Ovary (tissue), 9 donors: ENCODE data around the gene GTSF1L. TPM values are rescaled to one million over a fixed set of nuclear protein-coding genes. Genes with fewer than 3 reads are reported as not detected.

Experiments
- DNase-seq, 5 donors: peaks; one replicate each; pipeline ENCODE4 v3.0.0-alpha.2; 2019 to 2020
- H3K27ac ChIP-seq, 2 donors: fragments of 200-600 bp; one replicate each; pipeline versions ENCODE4 v1.5.1 to v1.8.0; 2019 to 2022
- H3K27me3 ChIP-seq: fragments of 200-600 bp; one replicate; pipeline ENCODE4 v1.8.0; 2022
- H3K36me3 ChIP-seq: fragments of 200-600 bp; sonication (generic); one replicate; pipeline ENCODE4 v1.5.1; 2019
- H3K4me1 ChIP-seq: one replicate; pipeline ENCODE4 v1.8.1; 2013; ENCODE audit warnings: mild to moderate bottlenecking, moderate library complexity; ENCODE audit not compliant: insufficient read depth
- H3K4me3 ChIP-seq: fragments of 200-600 bp; sonication (generic); one replicate; pipeline ENCODE4 v1.5.1; 2017
- H3K9me3 ChIP-seq, 2 donors: fragments of 200-600 bp in 1 of 2; sonication (generic) in 1 of 2; one replicate each; pipeline versions ENCODE4 v1.5.1 to v1.8.1; 2013 to 2019; ENCODE audit warnings: mild to moderate bottlenecking in 1 of 2, moderate library complexity in 1 of 2
- EP300 ChIP-seq: sonication (generic); formaldehyde crosslinking; IDR thresholded peaks from one replicate; pipeline ENCODE4 v1.6.1; 2017; ENCODE audit warnings: antibody characterized with exemption
- POLR2A ChIP-seq: fragments of 450-650 bp; IDR thresholded peaks from one replicate; pipeline ENCODE4 v1.6.1; 2017; ENCODE audit warnings: antibody characterized with exemption, mild to moderate bottlenecking, moderate library complexity
- WGBS, 3 donors: extraction: QIAGEN DNeasy Blood & Tissue Kit in 1 of 3; methylation state at CpG; one replicate each; pipeline versions ENCODE4 v1.1.5 to v1.1.7; 2013 to 2017; 5-methylcytosine and 5-hydroxymethylcytosine counted together
- intact Hi-C, 4 donors: fragments of 100-400 bp; cut with DNase I; formaldehyde crosslinking; loops; one replicate each; pipeline versions ENCODE4 v1.11.0 to v1.15.1; 2022 to 2023
- polyA plus RNA-seq, 2 donors: library from polyadenylated mRNA; stranded (reverse); fragments of 200-250 nt in 1 of 2; fragments of 350-450 nt in 1 of 2; fragmentation: Illumina TruSeq in 1 of 2; extraction: RNeasy Lipid Tissue Mini Kit (QIAGEN cat#74804) in 1 of 2; gene quantifications; one replicate each; pipeline ENCODE4 v1.2.3, GENCODE V29; 2013 to 2014
- total RNA-seq, 7 donors: library from RNA; depleted of rRNA in 2 of 7; stranded (reverse); fragments of >200 nt in 2 of 7; fragmentation: NEBNext Ultra II Directional in 3 of 7; extraction: Animal tissue kit (Norgen Biotek cat#: 25700) in 3 of 7; gene quantifications; one replicate each; pipeline versions ENCODE4 v1.1.0 to v1.2.4, GENCODE V29; 2016 to 2023
- TF ChIP-seq, protein P1 (sequence below), 3 donors: fragments of 450-650 bp in 2 of 3; fragments of 200-600 bp in 1 of 3; IDR thresholded peaks; one replicate each; pipeline versions ENCODE4 v1.5.1 to v1.8.0; 2016 to 2022; ENCODE audit warnings: antibody characterized with exemption in 3 of 3, mild to moderate bottlenecking in 1 of 3
- donor health status: DM: no; HTN: no; CAD: no; lungs with moderate emphysema.
- donor health status: DM: no; HTN: no; CAD: no.
- donor health status: Bipolar disorder and iron deficiency.
- donor health status: DM: yes; HTN: yes; CAD: no.
- donor health status: DM: no; HTN: no; CAD: no.
- donor health status: DM: yes; HTN: yes; CAD: no.

Gene GTSF1L
- total and polyA plus RNA-seq, 9 donors = not detected

DNA sequence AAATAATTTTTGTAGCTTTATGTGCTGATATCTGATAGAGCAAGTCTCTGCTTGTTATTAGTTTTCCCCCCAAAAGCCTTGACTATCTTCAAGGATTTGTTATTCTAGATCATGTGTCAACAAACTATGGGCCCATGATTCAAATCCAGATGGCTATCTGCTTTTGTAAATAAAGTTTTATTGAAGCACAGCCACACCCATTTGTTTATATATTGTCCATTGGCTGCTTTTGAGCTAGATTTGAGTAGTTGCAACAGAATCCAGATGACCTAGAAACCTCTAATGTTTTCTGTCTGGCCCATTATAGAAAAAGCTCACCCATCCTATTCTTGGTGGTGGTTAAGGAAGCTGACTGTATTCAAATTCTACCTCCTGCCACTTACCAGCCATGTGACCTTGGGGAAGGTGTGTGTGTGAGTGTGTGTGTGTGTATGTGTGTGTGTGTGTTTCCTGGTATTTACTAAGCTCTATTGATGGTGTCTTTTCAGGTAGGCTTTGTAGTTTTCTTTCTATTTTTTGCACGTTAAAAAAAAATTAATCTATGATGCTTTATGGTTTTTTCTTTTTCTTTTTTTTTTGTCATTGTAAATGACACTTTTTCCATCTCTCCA is 1.3 kb upstream of the GTSF1L start:
- intact Hi-C loops = no loop called here
- no peak for DNase-seq
- H3K4me1 ChIP-seq = no peaks in the 10 kb centered on the region
- TF ChIP-seq EP300 = no peak
- no peak for TF ChIP-seq POLR2A
- TF ChIP-seq, protein P1, sequence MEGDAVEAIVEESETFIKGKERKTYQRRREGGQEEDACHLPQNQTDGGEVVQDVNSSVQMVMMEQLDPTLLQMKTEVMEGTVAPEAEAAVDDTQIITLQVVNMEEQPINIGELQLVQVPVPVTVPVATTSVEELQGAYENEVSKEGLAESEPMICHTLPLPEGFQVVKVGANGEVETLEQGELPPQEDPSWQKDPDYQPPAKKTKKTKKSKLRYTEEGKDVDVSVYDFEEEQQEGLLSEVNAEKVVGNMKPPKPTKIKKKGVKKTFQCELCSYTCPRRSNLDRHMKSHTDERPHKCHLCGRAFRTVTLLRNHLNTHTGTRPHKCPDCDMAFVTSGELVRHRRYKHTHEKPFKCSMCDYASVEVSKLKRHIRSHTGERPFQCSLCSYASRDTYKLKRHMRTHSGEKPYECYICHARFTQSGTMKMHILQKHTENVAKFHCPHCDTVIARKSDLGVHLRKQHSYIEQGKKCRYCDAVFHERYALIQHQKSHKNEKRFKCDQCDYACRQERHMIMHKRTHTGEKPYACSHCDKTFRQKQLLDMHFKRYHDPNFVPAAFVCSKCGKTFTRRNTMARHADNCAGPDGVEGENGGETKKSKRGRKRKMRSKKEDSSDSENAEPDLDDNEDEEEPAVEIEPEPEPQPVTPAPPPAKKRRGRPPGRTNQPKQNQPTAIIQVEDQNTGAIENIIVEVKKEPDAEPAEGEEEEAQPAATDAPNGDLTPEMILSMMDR (IDR thresholded peaks at IDR 0.05) = no peak
- no peaks in the 10 kb centered on the region for H3K27me3 ChIP-seq
- H3K36me3 ChIP-seq = no peaks in the 10 kb centered on the region
- H3K9me3 ChIP-seq = peaks cover 0 to 4% of the 10 kb centered on the region in 2 donors
- H3K27ac ChIP-seq = no peak overlapping the region
- 85 to 93% (median 90%) methylated on average over 1 of the region's 1 CpG for WGBS, 3 donors
- H3K4me3 ChIP-seq = no peak overlapping the region

DNA sequence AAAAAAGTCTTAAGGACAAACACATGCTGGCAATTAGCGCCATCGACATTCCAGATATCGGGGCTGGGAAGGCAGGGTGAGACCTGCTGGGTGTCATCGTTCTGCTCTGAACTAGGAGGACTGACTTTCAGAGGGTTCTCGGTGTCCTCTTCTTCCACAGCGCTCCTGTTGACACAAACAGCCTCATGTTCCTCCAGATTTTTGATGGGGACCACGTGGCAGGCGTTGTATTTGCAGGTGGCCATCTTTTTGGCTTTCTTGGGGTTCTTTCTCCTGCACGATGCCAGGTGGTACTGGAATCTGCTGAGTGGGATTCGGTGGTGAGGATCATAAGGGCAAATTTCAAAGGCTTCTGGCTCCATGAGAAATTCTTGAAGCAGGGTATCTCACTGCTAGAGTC is 469 bp downstream of the GTSF1L start:
- DNase-seq = no peak
- H3K27me3 ChIP-seq = no peaks in the 10 kb centered on the region
- H3K4me3 ChIP-seq = no peak overlapping the region
- no peaks in the 10 kb centered on the region for H3K4me1 ChIP-seq
- 81 to 90% (median 84%) methylated on average over 10 of the region's 10 CpGs for WGBS, 3 donors
- TF ChIP-seq, protein P1 (IDR thresholded peaks at IDR 0.05) = no peak
- no peak for TF ChIP-seq POLR2A
- TF ChIP-seq EP300 = no peak
- H3K27ac ChIP-seq = no peak overlapping the region
- H3K36me3 ChIP-seq = no peaks in the 10 kb centered on the region
- intact Hi-C loops = no loop called here
- peaks cover 0 to 4% of the 10 kb centered on the region in 2 donors for H3K9me3 ChIP-seq

DNA sequence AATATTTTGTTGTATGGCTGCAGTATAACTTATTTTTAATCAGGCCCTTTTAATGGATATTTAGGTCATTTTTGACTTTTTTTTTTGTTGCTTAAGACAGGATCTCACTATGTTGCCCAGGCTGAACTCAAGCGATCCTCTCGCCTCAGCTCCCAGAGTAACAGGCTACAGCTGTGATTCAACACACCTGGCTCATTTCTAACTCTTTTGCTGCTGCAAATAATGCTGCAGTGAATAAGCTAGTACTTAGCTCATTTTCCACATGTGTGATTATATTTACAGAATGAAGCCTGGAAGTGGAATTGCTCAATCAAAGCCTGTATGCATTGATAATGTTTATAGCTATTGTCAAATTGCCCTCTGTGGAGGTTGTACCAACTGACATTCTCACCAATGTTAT is 1.1 kb downstream of the GTSF1L start:
- Histone ChIP-seq H3K27ac (no peak overlapping the region), H3K9me3 (peaks cover 0 to 4% of the 10 kb centered on the region in 2 donors), H3K4me3 (no peak overlapping the region), H3K36me3 (no peaks in the 10 kb centered on the region), H3K27me3 (no peaks in the 10 kb centered on the region), H3K4me1 (no peaks in the 10 kb centered on the region)
- TF ChIP-seq, protein P1 (IDR thresholded peaks at IDR 0.05) = no peak
- TF ChIP-seq POLR2A = no peak
- no peak for TF ChIP-seq EP300
- 49 to 57% (median 53%) methylated on average over 2 of the region's 2 CpGs for WGBS, 3 donors
- intact Hi-C loops = no loop called here
- no peak for DNase-seq

DNA sequence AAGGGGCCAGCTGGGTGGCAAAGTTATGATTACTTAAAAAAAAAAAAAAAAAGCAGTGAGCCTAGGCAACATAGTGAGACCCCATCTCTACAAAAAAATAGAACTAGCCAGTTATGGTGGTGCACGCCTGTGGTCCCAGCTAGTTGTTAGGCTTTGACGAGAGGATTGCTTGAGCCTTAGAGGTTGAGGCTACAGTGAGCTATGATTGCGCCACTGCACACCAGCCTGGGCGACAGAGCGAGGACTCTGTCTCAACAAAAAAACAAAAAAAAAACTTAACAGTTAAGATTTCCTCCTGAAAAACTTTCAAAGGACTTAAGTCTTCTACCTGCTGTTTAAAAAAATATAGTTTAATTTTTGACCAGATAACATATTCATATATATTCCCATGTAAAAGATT is 2.4 kb downstream of the GTSF1L start:
- H3K27ac ChIP-seq = no peak overlapping the region
- intact Hi-C loops = no loop called here
- DNase-seq = no peak
- H3K9me3 ChIP-seq = peaks cover 0 to 4% of the 10 kb centered on the region in 2 donors
- 87 to 93% (median 88%) methylated on average over 5 of the region's 5 CpGs for WGBS, 3 donors
- TF ChIP-seq EP300 (no peak), POLR2A (no peak)
- TF ChIP-seq, protein P1 (IDR thresholded peaks at IDR 0.05) = no peak
- no peaks in the 10 kb centered on the region for H3K4me1 ChIP-seq
- no peak overlapping the region for H3K4me3 ChIP-seq
- no peaks in the 10 kb centered on the region for H3K36me3 ChIP-seq
- no peaks in the 10 kb centered on the region for H3K27me3 ChIP-seq
